Keratinocyte (primary cell): Measurements from ENCODE around the gene STON1.

Experiments
- CTCF ChIP-seq, 3 experiments: IDR thresholded peaks in 1 of 3; conservative IDR thresholded peaks in 1 of 3; optimal IDR thresholded peaks in 1 of 3; 2 replicates in 2 of 3; 3 replicates in 1 of 3; pipeline versions ENCODE3 to v1.5.1; 2011; ENCODE audit warnings: low read length in 3 of 3, mild to moderate bottlenecking in 3 of 3, moderate library complexity in 2 of 3, control low read depth in 1 of 3, inconsistent platforms in 1 of 3; ENCODE audit not compliant: insufficient read depth in 2 of 3; ENCODE audit errors: extremely low read depth in 1 of 3
- EZH2 ChIP-seq: IDR thresholded peaks from one replicate; pipeline ENCODE4 v1.6.1; 2012; ENCODE audit warnings: inconsistent platforms, mild to moderate bottlenecking, low read length, moderate library complexity

- TF ChIP-seq EZH2 (no peak), CTCF (optimal IDR thresholded peaks at IDR 0.05 in 1 of 3, IDR thresholded peaks at IDR 0.05 in 1 of 3, conservative IDR thresholded peaks at IDR 0.05 in 1 of 3; ENCODE audit: extremely low read depth in 1 of 3, insufficient read depth in 2 of 3, low read length in 3 of 3) (no peak)
Observed at GRCh38 chr2:48480526-48480925, 49.4 kb upstream of the STON1 start.
